ENCODE results near the gene SEMA5A.

GRCh38 chr5:9094582-9094981 lies 451.3 kb downstream of the SEMA5A start:
- TF ChIP-seq, protein P1, sequence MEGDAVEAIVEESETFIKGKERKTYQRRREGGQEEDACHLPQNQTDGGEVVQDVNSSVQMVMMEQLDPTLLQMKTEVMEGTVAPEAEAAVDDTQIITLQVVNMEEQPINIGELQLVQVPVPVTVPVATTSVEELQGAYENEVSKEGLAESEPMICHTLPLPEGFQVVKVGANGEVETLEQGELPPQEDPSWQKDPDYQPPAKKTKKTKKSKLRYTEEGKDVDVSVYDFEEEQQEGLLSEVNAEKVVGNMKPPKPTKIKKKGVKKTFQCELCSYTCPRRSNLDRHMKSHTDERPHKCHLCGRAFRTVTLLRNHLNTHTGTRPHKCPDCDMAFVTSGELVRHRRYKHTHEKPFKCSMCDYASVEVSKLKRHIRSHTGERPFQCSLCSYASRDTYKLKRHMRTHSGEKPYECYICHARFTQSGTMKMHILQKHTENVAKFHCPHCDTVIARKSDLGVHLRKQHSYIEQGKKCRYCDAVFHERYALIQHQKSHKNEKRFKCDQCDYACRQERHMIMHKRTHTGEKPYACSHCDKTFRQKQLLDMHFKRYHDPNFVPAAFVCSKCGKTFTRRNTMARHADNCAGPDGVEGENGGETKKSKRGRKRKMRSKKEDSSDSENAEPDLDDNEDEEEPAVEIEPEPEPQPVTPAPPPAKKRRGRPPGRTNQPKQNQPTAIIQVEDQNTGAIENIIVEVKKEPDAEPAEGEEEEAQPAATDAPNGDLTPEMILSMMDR (IDR thresholded peaks at IDR 0.05; ENCODE audit: low read length), result no peak
- TF ChIP-seq EZH2 (optimal IDR thresholded peaks at IDR 0.05; ENCODE audit: low read depth, low read length), result no peak

Data from MM.1S (cell line).